ENCODE results near the gene TMEM150C. TPM values are rescaled to one million over a fixed set of nuclear protein-coding genes. Genes with fewer than 3 reads are reported as not detected.
"Not testable (repeated sequence)": the region's sequence is repeated elsewhere in the genome, so short reads cannot be mapped to it uniquely, and the experiment has no call there.

Gene TMEM150C
- total and polyA plus RNA-seq, 11 donors, result 6.2 to 22.9 (median 12.6) TPM

DNA sequence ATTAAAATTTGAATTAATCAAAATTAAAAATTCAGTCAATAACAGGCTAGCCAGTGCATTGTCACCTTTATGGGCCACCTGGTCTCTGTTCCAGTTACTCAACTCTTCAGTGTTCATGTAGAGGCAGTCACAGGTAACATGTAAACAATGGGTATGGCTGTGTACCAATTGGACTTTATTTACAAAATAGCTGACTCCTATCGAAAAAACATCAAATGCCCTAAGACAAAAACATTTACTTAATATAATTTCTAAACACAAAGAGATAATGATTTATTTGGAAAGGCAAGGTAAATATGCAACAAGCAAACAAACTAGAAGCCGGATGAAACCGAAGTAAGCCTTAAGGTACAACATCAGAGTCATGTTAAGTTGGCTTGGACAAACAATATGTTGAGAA, 8.8 kb downstream of the TMEM150C start:
- no peak overlapping the region for H3K27ac ChIP-seq

DNA sequence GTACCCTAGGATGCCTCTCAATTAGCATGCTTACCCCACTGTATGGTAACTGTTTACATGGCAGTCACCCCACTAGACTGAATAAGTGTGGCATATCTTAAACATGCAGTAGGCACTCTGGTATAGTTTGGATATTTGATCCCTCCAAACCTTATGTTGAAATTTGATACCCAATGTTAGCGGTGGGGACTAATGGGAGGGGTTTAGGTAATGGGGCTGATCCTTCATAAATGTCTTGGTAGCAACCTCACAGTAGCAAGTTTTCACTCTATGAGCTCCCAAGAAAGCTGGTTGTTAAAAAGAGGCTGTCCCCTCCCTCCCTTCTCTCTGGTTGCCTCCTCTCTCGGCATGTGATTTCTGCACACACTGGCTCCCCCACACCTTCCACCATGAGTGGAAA, 10.1 kb downstream of the TMEM150C start:
- H3K9me3 ChIP-seq, result peaks cover 0 to 8% (median 0%) of the 10 kb centered on the region in 12 donors
- ATAC-seq, result no peak
- WGBS, 4 donors, result 83 to 96% (median 91%) methylated on average over 2 of the region's 2 CpGs
- no peaks in the 10 kb centered on the region for H3K36me3 ChIP-seq
- H3K4me1 ChIP-seq, result no peaks in the 10 kb centered on the region
- intact Hi-C loops (cut with DNase I), result no loop called here
- H3K27ac ChIP-seq, result no peak overlapping the region
- no peak for TF ChIP-seq POLR2A (IDR thresholded peaks at IDR 0.05)
- no peaks in the 10 kb centered on the region for H3K27me3 ChIP-seq
- no peak for DNase-seq
- no peak overlapping the region for H3K4me3 ChIP-seq

More for the DNA sequence above, 8.8 kb downstream of the TMEM150C start:
- Histone ChIP-seq H3K27me3 (no peaks in the 10 kb centered on the region), H3K4me1 (no peaks in the 10 kb centered on the region), H3K9me3 (peaks cover 0 to 1% (median 0%) of the 10 kb centered on the region in 12 donors), H3K4me3 (no peak overlapping the region), H3K36me3 (no peaks in the 10 kb centered on the region)
- WGBS, 4 donors, result 91 to 97% (median 94%) methylated on average over 3 of the region's 3 CpGs
- ATAC-seq (no peak), DNase-seq (no peak)
- intact Hi-C loops (cut with DNase I), result no loop called here
- TF ChIP-seq, protein P1, sequence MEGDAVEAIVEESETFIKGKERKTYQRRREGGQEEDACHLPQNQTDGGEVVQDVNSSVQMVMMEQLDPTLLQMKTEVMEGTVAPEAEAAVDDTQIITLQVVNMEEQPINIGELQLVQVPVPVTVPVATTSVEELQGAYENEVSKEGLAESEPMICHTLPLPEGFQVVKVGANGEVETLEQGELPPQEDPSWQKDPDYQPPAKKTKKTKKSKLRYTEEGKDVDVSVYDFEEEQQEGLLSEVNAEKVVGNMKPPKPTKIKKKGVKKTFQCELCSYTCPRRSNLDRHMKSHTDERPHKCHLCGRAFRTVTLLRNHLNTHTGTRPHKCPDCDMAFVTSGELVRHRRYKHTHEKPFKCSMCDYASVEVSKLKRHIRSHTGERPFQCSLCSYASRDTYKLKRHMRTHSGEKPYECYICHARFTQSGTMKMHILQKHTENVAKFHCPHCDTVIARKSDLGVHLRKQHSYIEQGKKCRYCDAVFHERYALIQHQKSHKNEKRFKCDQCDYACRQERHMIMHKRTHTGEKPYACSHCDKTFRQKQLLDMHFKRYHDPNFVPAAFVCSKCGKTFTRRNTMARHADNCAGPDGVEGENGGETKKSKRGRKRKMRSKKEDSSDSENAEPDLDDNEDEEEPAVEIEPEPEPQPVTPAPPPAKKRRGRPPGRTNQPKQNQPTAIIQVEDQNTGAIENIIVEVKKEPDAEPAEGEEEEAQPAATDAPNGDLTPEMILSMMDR (IDR thresholded peaks at IDR 0.05), result no peak
- TF ChIP-seq POLR2A (IDR thresholded peaks at IDR 0.05), result no peak

DNA sequence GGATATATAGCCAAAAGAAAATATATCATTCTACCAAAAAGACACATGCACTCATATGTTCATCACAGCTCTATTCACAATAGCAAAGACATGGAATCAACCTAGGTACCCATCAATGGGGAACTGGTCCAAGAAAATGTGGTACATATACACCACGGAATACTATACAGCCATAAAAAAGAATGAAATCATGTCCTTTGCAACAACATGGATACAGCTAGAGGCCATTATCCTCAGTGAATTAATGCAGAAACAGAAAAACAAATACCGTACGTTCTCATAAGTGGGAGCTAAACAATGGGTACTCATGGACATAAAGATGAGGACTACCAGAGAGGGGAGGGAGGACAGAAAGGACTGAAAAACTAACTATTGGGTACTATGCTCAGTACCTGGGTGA, 13.9 kb downstream of the TMEM150C start:
- H3K36me3 ChIP-seq; H3K9me3 ChIP-seq; H3K27ac ChIP-seq; H3K4me3 ChIP-seq; intact Hi-C loops (cut with DNase I); DNase-seq; H3K4me1 ChIP-seq; H3K27me3 ChIP-seq; ATAC-seq: not testable (repeated sequence)
- WGBS, 4 donors, result 95 to 98% (median 97%) methylated on average over 3 of the region's 3 CpGs

DNA sequence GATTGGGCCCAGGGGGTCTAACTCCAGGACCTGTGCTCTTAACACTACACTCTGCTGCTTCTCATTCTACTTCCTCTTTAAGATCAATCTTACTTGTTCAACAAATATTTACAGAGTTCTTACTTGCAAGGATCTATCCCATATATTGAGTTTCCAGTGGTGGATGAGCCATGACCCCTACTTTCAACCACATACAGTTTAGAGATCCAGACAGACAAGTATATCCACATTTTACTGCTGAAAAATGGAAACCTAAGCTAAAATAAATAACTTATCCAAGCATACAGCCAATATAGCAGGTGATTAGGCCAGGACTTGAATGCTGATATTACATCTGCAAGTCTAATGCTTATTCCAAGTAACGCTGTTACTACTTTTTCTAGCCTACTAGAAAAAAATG, 18.7 kb downstream of the TMEM150C start:
- TF ChIP-seq POLR2A (IDR thresholded peaks at IDR 0.05), result no peak
- TF ChIP-seq, protein P1 (IDR thresholded peaks at IDR 0.05), result no peak
- 96 to 99% (median 98%) methylated on average over 1 of the region's 1 CpG for WGBS, 4 donors
- Histone ChIP-seq H3K27ac (no peak overlapping the region), H3K36me3 (no peaks in the 10 kb centered on the region), H3K4me3 (no peak overlapping the region), H3K27me3 (no peaks in the 10 kb centered on the region), H3K9me3 (peaks cover 0 to 8% (median 0%) of the 10 kb centered on the region in 12 donors), H3K4me1 (no peaks in the 10 kb centered on the region)
- ATAC-seq (no peak), DNase-seq (no peak)
- intact Hi-C loops (cut with DNase I), result no loop called here

DNA sequence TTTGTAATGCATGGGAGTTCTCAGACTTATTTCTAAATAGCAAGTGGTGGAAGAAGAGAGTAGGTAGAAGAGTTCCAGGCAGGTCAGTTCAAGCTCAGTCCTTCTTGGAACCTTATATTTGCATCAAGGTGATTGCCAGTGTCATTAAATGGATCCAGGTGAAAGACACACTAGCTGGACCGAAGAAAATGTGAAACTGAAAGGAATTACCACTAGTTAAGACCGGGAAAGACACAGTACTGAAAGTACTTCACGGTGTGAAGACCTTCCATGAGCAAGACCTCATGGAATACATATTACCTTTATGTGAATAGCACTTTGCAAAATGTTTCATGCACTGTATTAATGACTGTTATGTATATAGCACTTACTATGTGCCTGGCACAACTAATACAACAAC, 19.1 kb downstream of the TMEM150C start:
- Histone ChIP-seq H3K9me3 (peaks cover 0 to 7% (median 0%) of the 10 kb centered on the region in 12 donors), H3K36me3 (no peaks in the 10 kb centered on the region), H3K4me3 (no peak overlapping the region), H3K4me1 (no peaks in the 10 kb centered on the region), H3K27me3 (no peaks in the 10 kb centered on the region), H3K27ac (no peak overlapping the region)
- no peak for DNase-seq
- no peak for ATAC-seq
- intact Hi-C loops (cut with DNase I), result no loop called here
- TF ChIP-seq POLR2A (IDR thresholded peaks at IDR 0.05), result no peak
- TF ChIP-seq, protein P1 (IDR thresholded peaks at IDR 0.05), result no peak
- WGBS, 4 donors, result 87 to 93% (median 89%) methylated on average over 3 of the region's 3 CpGs

Data from heart left ventricle (tissue), 16 donors.